Mesenchymal stem cell (in vitro differentiated cells and primary cell): ENCODE results near the gene AMPD2.

Experiments
- DNase-seq: peaks from one replicate; pipeline ENCODE4 v3.0.0-alpha.2; 2013
- H2AFZ ChIP-seq: one replicate; pipeline ENCODE4 v1.6.1; 2013; ENCODE audit warnings: low read depth, mild to moderate bottlenecking, control low read depth, inconsistent platforms, low read length, moderate library complexity
- H2AK5ac ChIP-seq: 2 replicates; pipeline ENCODE4 v1.6.1; 2013; ENCODE audit warnings: low read length, moderate library complexity, mild to moderate bottlenecking, inconsistent platforms; ENCODE audit not compliant: severe bottlenecking
- H2BK120ac ChIP-seq: one replicate; pipeline ENCODE4 v1.6.1; 2013; ENCODE audit warnings: low read depth, mild to moderate bottlenecking, inconsistent platforms, low read length, moderate library complexity
- H2BK12ac ChIP-seq, 2 experiments: one replicate each; pipeline ENCODE4 v1.6.1; 2013; ENCODE audit warnings: inconsistent platforms in 2 of 2, low read length in 2 of 2, mild to moderate bottlenecking in 2 of 2, moderate library complexity in 2 of 2, control low read depth in 1 of 2
- H2BK15ac ChIP-seq: one replicate; pipeline ENCODE4 v1.6.1; 2013; ENCODE audit warnings: mild to moderate bottlenecking, low read depth, inconsistent platforms; ENCODE audit not compliant: poor library complexity, severe bottlenecking
- H2BK5ac ChIP-seq: 2 replicates; pipeline ENCODE4 v1.6.1; 2013; ENCODE audit warnings: low read depth, mild to moderate bottlenecking, low read length, control low read depth, inconsistent platforms; ENCODE audit not compliant: poor library complexity, severe bottlenecking
- H3K14ac ChIP-seq, 2 experiments: one replicate each; pipeline ENCODE4 v1.6.1; 2013; ENCODE audit warnings: inconsistent platforms in 2 of 2, low read length in 2 of 2, control low read depth in 1 of 2, mild to moderate bottlenecking in 1 of 2, moderate library complexity in 1 of 2
- H3K18ac ChIP-seq, 2 experiments: one replicate each; pipeline ENCODE4 v1.6.1; 2013; ENCODE audit warnings: inconsistent platforms in 2 of 2, low read length in 2 of 2, control low read depth in 1 of 2, low read depth in 1 of 2, mild to moderate bottlenecking in 1 of 2
- H3K23ac ChIP-seq, 2 experiments: one replicate each; pipeline ENCODE4 v1.6.1; 2013; ENCODE audit warnings: inconsistent platforms in 2 of 2, low read length in 2 of 2, mild to moderate bottlenecking in 2 of 2, moderate library complexity in 2 of 2, control low read depth in 1 of 2
- H3K27ac ChIP-seq: 2 replicates; pipeline ENCODE4 v1.5.1; 2013; ENCODE audit warnings: mild to moderate bottlenecking, moderate library complexity, low read length, control low read depth, inconsistent platforms; ENCODE audit not compliant: poor library complexity, severe bottlenecking
- H3K27me3 ChIP-seq, 2 experiments: 2 replicates each; pipeline versions ENCODE4 v1.6.1 to v1.7.0; 2013; ENCODE audit warnings: low read length in 2 of 2, mild to moderate bottlenecking in 2 of 2, moderate library complexity in 2 of 2, control low read depth in 1 of 2, inconsistent platforms in 1 of 2; ENCODE audit not compliant: control insufficient read depth in 1 of 2, insufficient read depth in 1 of 2
- H3K36me3 ChIP-seq, 2 experiments: 2 replicates each; pipeline versions ENCODE4 v1.6.1 to v1.7.0; 2013; ENCODE audit warnings: low read length in 2 of 2, control low read depth in 1 of 2, inconsistent platforms in 1 of 2, low read depth in 1 of 2, mild to moderate bottlenecking in 1 of 2; ENCODE audit not compliant: insufficient read depth in 2 of 2, control insufficient read depth in 1 of 2
- H3K4ac ChIP-seq, 2 experiments: one replicate each; pipeline ENCODE4 v1.6.1; 2013; ENCODE audit warnings: inconsistent platforms in 2 of 2, low read length in 2 of 2, mild to moderate bottlenecking in 2 of 2, moderate library complexity in 2 of 2, control low read depth in 1 of 2, low read depth in 1 of 2
- H3K4me1 ChIP-seq: 2 replicates; pipeline ENCODE4 v1.6.1; 2013; ENCODE audit warnings: low read depth, low read length, control low read depth; ENCODE audit not compliant: control insufficient read depth, insufficient read depth
- H3K4me2 ChIP-seq: 2 replicates; pipeline ENCODE4 v1.6.1; 2013; ENCODE audit warnings: low read length, mild to moderate bottlenecking, inconsistent platforms; ENCODE audit not compliant: poor library complexity, severe bottlenecking
- H3K4me3 ChIP-seq, 2 experiments: 2 replicates each; pipeline versions ENCODE4 v1.5.1 to v1.7.0; 2013; ENCODE audit warnings: low read length in 2 of 2, mild to moderate bottlenecking in 2 of 2, control low read depth in 1 of 2, low read depth in 1 of 2; ENCODE audit not compliant: insufficient read depth in 1 of 2
- H3K79me1 ChIP-seq: replicated peaks from 2 replicates; pipeline ENCODE4 v1.6.1; 2013; ENCODE audit warnings: mild to moderate bottlenecking, control low read depth, low read length, inconsistent platforms; ENCODE audit not compliant: poor library complexity, severe bottlenecking
- H3K9ac ChIP-seq: 2 replicates; pipeline ENCODE4 v1.7.0; 2013; ENCODE audit warnings: mild to moderate bottlenecking, low read length, moderate library complexity
- H3K9me3 ChIP-seq: 2 replicates; pipeline ENCODE4 v1.7.0; 2013; ENCODE audit warnings: mild to moderate bottlenecking, low read length; ENCODE audit not compliant: control insufficient read depth
- H4K8ac ChIP-seq: one replicate; pipeline ENCODE4 v1.6.1; 2013; ENCODE audit warnings: inconsistent platforms, mild to moderate bottlenecking, low read length, moderate library complexity
- H4K91ac ChIP-seq: one replicate; pipeline ENCODE4 v1.6.1; 2013; ENCODE audit warnings: mild to moderate bottlenecking, low read length, inconsistent platforms
- WGBS: methylation state at CpG from one replicate; pipeline ENCODE4 v1.1.7; 2013; ENCODE audit warnings: mixed read lengths; 5-methylcytosine and 5-hydroxymethylcytosine counted together

The AMPD2 gene

GRCh38 chr1:109620401-109620791 is 759 bp downstream of the AMPD2 start:
- Histone ChIP-seq H2BK5ac (peak overlapping the region; percentile 69), H2BK12ac (peak overlapping the region in 1 of 2 experiments; percentile 81), H3K4me1 (peaks cover 51% of the 10 kb centered on the region), H3K9me3 (no peaks in the 10 kb centered on the region), H3K4me3 (peak overlapping the region; percentile 71 to 98), H3K4me2 (peak overlapping the region; percentile 57), H2BK120ac (peak overlapping the region; percentile 74), H3K79me1 (peaks cover 5% of the 10 kb centered on the region), H3K9ac (peak overlapping the region; percentile 100), H4K8ac (peak overlapping the region; percentile 59), H3K18ac (peak overlapping the region; percentile 54 to 96), H4K91ac (peak overlapping the region; percentile 72), H2AK5ac (peak overlapping the region; percentile 45), H3K27ac (peak overlapping the region; percentile 91), H3K14ac (peak overlapping the region in 1 of 2 experiments; percentile 98), H3K4ac (peak overlapping the region; percentile 86 to 99), H3K27me3 (no peaks in the 10 kb centered on the region), H2AFZ (peak overlapping the region; percentile 33), H2BK15ac (no peak overlapping the region), H3K36me3 (peaks cover 0 to 22% of the 10 kb centered on the region in 2 experiments), H3K23ac (peak overlapping the region in 1 of 2 experiments; percentile 54)
- under 1% methylated on average over 8 of the region's 9 CpGs for WGBS
- peak; percentile 85 for DNase-seq

- Histone ChIP-seq H3K4ac (peak overlapping the region; percentile 20 to 99), H3K9ac (peak overlapping the region; percentile 100), H3K27me3 (no peaks in the 10 kb centered on the region), H3K4me3 (peak overlapping the region; percentile 71 to 98), H4K91ac (peak overlapping the region; percentile 90), H3K27ac (peak overlapping the region; percentile 91), H2AFZ (no peak overlapping the region), H2AK5ac (no peak overlapping the region), H2BK15ac (no peak overlapping the region), H3K79me1 (peaks cover 5% of the 10 kb centered on the region), H2BK12ac (peak overlapping the region in 1 of 2 experiments; percentile 87), H4K8ac (no peak overlapping the region), H3K14ac (peak overlapping the region in 1 of 2 experiments; percentile 84), H3K4me2 (peak overlapping the region; percentile 84), H2BK5ac (peak overlapping the region; percentile 69), H3K18ac (peak overlapping the region; percentile 26 to 52), H2BK120ac (peak overlapping the region; percentile 76), H3K36me3 (peaks cover under 1 to 27% of the 10 kb centered on the region in 2 experiments), H3K23ac (peak overlapping the region in 1 of 2 experiments; percentile 91), H3K9me3 (no peaks in the 10 kb centered on the region), H3K4me1 (peaks cover 54% of the 10 kb centered on the region)
- 0% methylated on average over 15 of the region's 18 CpGs for WGBS
- peak; percentile 98 for DNase-seq
Observed at GRCh38 chr1:109620841-109621286, 1.2 kb downstream of the AMPD2 start.

GRCh38 chr1:109621379-109622136 is 1.9 kb downstream of the AMPD2 start:
- peak overlapping the region; percentile 76 for H2BK120ac ChIP-seq
- no peak overlapping the region for H2BK5ac ChIP-seq
- WGBS, result 80% methylated on average over 11 of the region's 13 CpGs
- H3K4me3 ChIP-seq, result peak overlapping the region; percentile 71 to 94
- H3K79me1 ChIP-seq, result peaks cover 9% of the 10 kb centered on the region
- H3K27ac ChIP-seq, result peak overlapping the region; percentile 38
- no peak overlapping the region for H2AFZ ChIP-seq
- peak overlapping the region; percentile 100 for H3K9ac ChIP-seq
- peak overlapping the region in 1 of 2 experiments; percentile 84 for H3K14ac ChIP-seq
- no peak overlapping the region for H3K23ac ChIP-seq
- peak overlapping the region in 1 of 2 experiments; percentile 87 for H2BK12ac ChIP-seq
- no peak overlapping the region for H2BK15ac ChIP-seq
- no peaks in the 10 kb centered on the region for H3K9me3 ChIP-seq
- peak overlapping the region; percentile 90 for H4K91ac ChIP-seq
- peaks cover 57% of the 10 kb centered on the region for H3K4me1 ChIP-seq
- peaks cover 7 to 34% of the 10 kb centered on the region in 2 experiments for H3K36me3 ChIP-seq
- no peak overlapping the region for H4K8ac ChIP-seq
- peak overlapping the region; percentile 84 for H3K4me2 ChIP-seq
- no peak for DNase-seq
- H3K18ac ChIP-seq, result peak overlapping the region in 1 of 2 experiments; percentile 52
- no peak overlapping the region for H2AK5ac ChIP-seq
- peak overlapping the region; percentile 30 to 60 for H3K4ac ChIP-seq
- no peaks in the 10 kb centered on the region for H3K27me3 ChIP-seq
